SK-N-MC (cell line): ENCODE data around the gene OCA2.

Experiments used
- DNase-seq: peaks from one replicate; pipeline ENCODE4 v3.0.0-alpha.2; 2011; ENCODE audit warnings: low read depth, low spot score
- H3K27ac ChIP-seq: fragments of 200-600 bp; sonication (generic); 2 replicates; pipeline ENCODE4 v1.5.1; 2016; ENCODE audit warnings: mixed run types
- H3K36me3 ChIP-seq: fragments of 200-600 bp; sonication (generic); 2 replicates; pipeline ENCODE4 v1.6.1; 2017; ENCODE audit warnings: antibody characterized with exemption, low read length, mixed read lengths; ENCODE audit not compliant: insufficient read depth
- H3K4me3 ChIP-seq: fragments of 200-600 bp; sonication (generic); 2 replicates; pipeline ENCODE4 v1.5.1; 2016
- H3K9ac ChIP-seq: fragments of 200-600 bp; sonication (generic); 2 replicates; pipeline ENCODE4 v1.8.0; 2017; ENCODE audit warnings: mixed run types, mixed read lengths; ENCODE audit not compliant: insufficient read length
- H3K9me3 ChIP-seq: fragments of 200-600 bp; sonication (generic); 2 replicates; pipeline ENCODE4 v1.6.1; 2017; ENCODE audit warnings: low read depth, mild to moderate bottlenecking, antibody characterized with exemption, low read length, moderate library complexity, mixed read lengths
- EZH2 ChIP-seq: fragments of 200-600 bp; sonication (generic); IDR thresholded peaks from one replicate; pipeline ENCODE4 v1.6.1; 2017; ENCODE audit warnings: antibody characterized with exemption
- FOXP2 ChIP-seq: optimal IDR thresholded peaks from 2 replicates; pipeline ENCODE3; 2011; ENCODE audit warnings: mild to moderate bottlenecking, moderate library complexity; ENCODE audit not compliant: insufficient read depth; ENCODE audit errors: extremely low read length, control extremely low read depth
- POLR2AphosphoS5 ChIP-seq: IDR thresholded peaks from 2 replicates; pipeline ENCODE4 v1.6.1; 2012; ENCODE audit warnings: mild to moderate bottlenecking, low read depth, low read length, borderline replicate concordance

Gene OCA2

DNA sequence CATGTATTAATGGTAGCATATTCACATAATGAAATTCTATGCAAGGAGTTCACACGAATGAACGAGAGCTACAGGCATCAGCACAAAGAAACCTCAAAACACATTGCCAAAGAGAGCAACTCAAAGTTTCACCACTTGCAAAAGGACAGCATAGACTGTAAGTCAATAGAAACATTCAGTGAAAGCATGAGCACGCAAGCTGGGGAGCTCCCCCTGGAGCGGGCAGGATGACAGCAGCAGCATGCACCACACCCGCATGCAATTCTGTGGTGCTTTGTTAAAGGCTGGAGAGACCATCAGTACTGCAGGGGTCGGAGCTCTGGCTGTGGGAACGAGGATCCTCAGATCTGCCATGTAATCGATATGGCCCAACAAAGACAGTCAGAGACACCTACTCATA, 18.7 kb downstream of the OCA2 start:
- H3K9ac ChIP-seq = no peak overlapping the region
- no peaks in the 10 kb centered on the region for H3K9me3 ChIP-seq
- no peak for TF ChIP-seq EZH2
- TF ChIP-seq FOXP2 = no peak
- no peak for TF ChIP-seq POLR2AphosphoS5
- no peaks in the 10 kb centered on the region for H3K36me3 ChIP-seq
- H3K4me3 ChIP-seq = no peak overlapping the region
- DNase-seq = no peak
- H3K27ac ChIP-seq = no peak overlapping the region

DNA sequence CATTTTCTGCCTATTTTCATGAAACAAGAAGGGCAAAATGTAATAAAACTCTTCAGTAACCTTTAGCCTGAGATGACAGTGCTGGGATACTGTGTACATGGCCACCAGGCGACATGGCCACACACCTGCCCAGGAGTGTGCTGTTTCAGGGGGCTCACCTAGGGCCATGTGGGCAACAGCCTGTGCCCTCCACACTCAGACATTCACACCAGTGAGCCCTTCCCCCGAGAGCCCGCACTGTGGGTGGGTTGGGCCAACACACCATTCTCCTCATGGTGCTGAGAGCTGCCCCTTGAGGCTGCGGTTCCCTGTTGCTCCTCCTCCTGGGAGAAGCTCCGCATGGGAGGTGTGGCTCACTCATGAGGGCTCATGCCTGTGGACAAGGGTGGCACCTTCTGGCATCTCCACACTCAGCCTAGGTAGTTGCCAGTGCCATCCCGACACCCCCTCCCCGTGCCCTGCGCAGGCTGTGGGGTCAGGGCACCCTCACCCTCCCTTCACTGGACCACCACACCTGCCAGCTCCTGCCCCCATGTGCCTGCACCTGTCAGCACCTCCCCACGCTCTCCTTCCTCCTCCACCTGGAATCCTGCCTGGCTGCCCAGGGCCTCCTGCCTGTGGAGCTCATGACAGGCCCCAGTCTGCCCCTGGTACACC, 19.7 kb downstream of the OCA2 start:
- no peak overlapping the region for H3K9ac ChIP-seq
- no peaks in the 10 kb centered on the region for H3K36me3 ChIP-seq
- no peaks in the 10 kb centered on the region for H3K9me3 ChIP-seq
- no peak overlapping the region for H3K4me3 ChIP-seq
- H3K27ac ChIP-seq = no peak overlapping the region
- no peak for DNase-seq
- TF ChIP-seq FOXP2 (no peak), EZH2 (no peak), POLR2AphosphoS5 (no peak)

DNA sequence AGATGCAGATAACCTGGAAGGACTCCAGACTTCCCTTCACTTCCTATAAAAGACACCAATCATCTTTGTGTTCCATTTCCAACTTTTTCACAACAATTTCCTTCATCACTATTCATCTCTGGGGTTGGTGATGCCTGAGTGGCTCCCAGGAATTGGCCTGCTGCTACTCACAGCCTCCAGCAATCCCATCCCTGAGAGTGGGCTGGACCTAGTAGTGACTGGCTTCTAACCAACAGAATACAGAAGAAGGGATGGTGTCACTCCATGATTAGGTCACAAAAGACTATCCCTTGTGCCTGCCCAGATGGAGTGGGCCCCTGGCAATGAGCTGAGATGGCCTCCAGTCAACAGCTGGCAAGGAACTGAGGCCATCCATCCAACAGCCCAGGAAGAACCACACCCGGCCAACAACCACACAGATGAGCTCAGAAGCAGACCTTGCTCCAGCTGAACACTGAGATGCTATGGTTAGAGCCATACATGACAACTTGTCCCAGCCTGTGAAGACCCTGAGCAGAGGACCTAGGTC, 20.9 kb downstream of the OCA2 start:
- Histone ChIP-seq H3K9ac (no peak overlapping the region), H3K4me3 (no peak overlapping the region), H3K36me3 (no peaks in the 10 kb centered on the region), H3K27ac (no peak overlapping the region), H3K9me3 (no peaks in the 10 kb centered on the region)
- TF ChIP-seq EZH2 (no peak), POLR2AphosphoS5 (no peak), FOXP2 (no peak)
- DNase-seq = no peak

GRCh38 chr15:28075573-28075972, 23.5 kb downstream of the OCA2 start:
- TF ChIP-seq FOXP2 = no peak
- no peak for TF ChIP-seq EZH2
- TF ChIP-seq POLR2AphosphoS5 = no peak
- H3K4me3 ChIP-seq = no peak overlapping the region
- no peak for DNase-seq

GRCh38 chr15:28068930-28069329, 30.2 kb downstream of the OCA2 start:
- Histone ChIP-seq H3K4me3 (no peak overlapping the region), H3K27ac (no peak overlapping the region), H3K9ac (no peak overlapping the region), H3K9me3 (no peaks in the 10 kb centered on the region), H3K36me3 (no peaks in the 10 kb centered on the region)
- DNase-seq = no peak
- TF ChIP-seq FOXP2 = no peak

More at GRCh38 chr15:28075573-28075972, 23.5 kb downstream of the OCA2 start:
- no peak overlapping the region for H3K27ac ChIP-seq
- no peak overlapping the region for H3K9ac ChIP-seq
- no peaks in the 10 kb centered on the region for H3K9me3 ChIP-seq
- no peaks in the 10 kb centered on the region for H3K36me3 ChIP-seq

DNA sequence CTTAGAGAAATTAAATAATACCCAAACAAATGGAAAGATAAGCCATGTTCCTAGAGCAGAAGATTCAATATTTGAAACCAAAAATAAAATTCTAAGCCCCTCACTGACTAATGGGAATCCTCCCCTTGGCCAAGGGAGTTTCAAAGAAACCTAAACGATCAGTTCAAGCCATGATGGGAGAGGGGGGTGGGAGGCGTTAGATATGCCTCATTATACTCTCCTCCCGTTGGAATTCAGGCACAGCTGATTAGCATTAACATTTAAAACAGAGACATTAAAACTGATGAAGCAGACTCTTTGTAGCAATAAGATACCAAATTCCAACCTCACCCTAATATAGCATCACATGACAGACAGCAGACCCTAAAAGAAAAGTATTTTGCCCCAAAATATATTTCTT, 32.9 kb downstream of the OCA2 start:
- H3K27ac ChIP-seq = no peak overlapping the region
- H3K36me3 ChIP-seq = no peaks in the 10 kb centered on the region
- TF ChIP-seq EZH2 (no peak), POLR2AphosphoS5 (no peak), FOXP2 (no peak)
- H3K4me3 ChIP-seq = no peak overlapping the region
- H3K9ac ChIP-seq = no peak overlapping the region
- no peak for DNase-seq
- no peaks in the 10 kb centered on the region for H3K9me3 ChIP-seq

DNA sequence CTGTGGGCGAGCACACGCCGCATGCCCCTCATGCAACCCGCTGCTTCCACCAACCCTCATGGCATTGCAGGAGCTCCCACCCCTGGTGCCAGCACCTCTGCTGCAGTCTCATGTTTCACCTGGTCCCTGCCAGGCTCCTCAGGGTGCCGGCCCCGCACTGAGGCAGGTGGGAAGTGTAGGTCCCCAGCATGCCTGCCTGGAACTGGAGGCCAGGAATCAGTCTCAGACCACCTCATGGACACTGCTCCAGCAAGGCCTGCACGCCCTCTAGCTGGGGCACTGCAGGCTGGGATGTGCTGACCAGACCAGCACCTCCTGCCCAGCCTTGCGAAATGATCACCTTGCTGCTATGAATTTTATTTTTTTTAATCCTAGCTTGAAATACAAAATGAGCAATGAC, 39.1 kb downstream of the OCA2 start:
- no peak overlapping the region for H3K27ac ChIP-seq
- H3K9me3 ChIP-seq = no peaks in the 10 kb centered on the region
- TF ChIP-seq POLR2AphosphoS5 (no peak), FOXP2 (no peak), EZH2 (no peak)
- no peak for DNase-seq
- no peak overlapping the region for H3K4me3 ChIP-seq
- H3K9ac ChIP-seq = no peak overlapping the region
- H3K36me3 ChIP-seq = no peaks in the 10 kb centered on the region

- H3K27ac ChIP-seq = no peak overlapping the region
Observed at GRCh38 chr15:28058082-28058481, 41.0 kb downstream of the OCA2 start.

GRCh38 chr15:28051955-28052633, 47.0 kb downstream of the OCA2 start:
- DNase-seq = no peak

More at GRCh38 chr15:28058082-28058481, 41.0 kb downstream of the OCA2 start:
- Histone ChIP-seq H3K9me3 (no peaks in the 10 kb centered on the region), H3K36me3 (no peaks in the 10 kb centered on the region), H3K9ac (no peak overlapping the region), H3K4me3 (no peak overlapping the region)
- TF ChIP-seq POLR2AphosphoS5 (no peak), FOXP2 (no peak), EZH2 (no peak)
- DNase-seq = no peak

More at GRCh38 chr15:28051955-28052633, 47.0 kb downstream of the OCA2 start:
- Histone ChIP-seq H3K9me3 (no peaks in the 10 kb centered on the region), H3K27ac (no peak overlapping the region), H3K9ac (no peak overlapping the region), H3K4me3 (no peak overlapping the region), H3K36me3 (no peaks in the 10 kb centered on the region)
- TF ChIP-seq POLR2AphosphoS5 = no peak
- no peak for TF ChIP-seq FOXP2
- TF ChIP-seq EZH2 = no peak
